GM21825 (cell line): ENCODE measurements around the gene EHMT1.
A peak's percentile ranks its signal among the peaks of the same experiment; 100 is the strongest.
"Not testable (repeated sequence)": the region's sequence is repeated elsewhere in the genome, so short reads cannot be mapped to it uniquely, and the experiment has no call there.

ENCODE experiments used
- ATAC-seq: cut with Tn5 transposase; IDR thresholded peaks from one replicate; pipeline ENCODE4 v1.9.1; 2021; ENCODE audit warnings: mild to moderate bottlenecking, moderate library complexity; ENCODE audit not compliant: unreplicated experiment

The EHMT1 gene

DNA sequence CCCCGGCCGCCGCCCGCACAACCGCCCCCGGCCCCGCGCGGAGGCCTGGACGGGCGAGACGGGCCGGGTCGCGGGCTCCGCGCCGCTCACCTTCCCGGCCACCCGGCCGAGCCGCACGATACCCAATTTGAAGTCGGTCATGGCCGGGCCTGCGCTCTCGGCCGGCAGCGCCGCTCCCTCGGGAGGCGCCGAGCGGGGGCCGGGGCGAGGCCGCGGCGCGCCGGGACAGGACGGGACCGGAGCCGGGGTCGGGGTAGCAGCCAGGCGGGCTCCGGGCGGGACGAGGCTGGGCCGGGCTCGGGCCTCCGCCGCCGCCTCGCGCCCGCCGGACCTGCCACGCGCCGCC lies 28.7 kb upstream of the EHMT1 start:
- ATAC-seq = no peak

- ATAC-seq = peak; percentile 78
Observed at GRCh38 chr9:137590469-137591383, 28.1 kb upstream of the EHMT1 start, which contains the start of gene ZMYND19. TSS of gene ZMYND19 (minus strand) at chr9:137590512. CDS start at chr9:137590263, 249 bp downstream.

DNA sequence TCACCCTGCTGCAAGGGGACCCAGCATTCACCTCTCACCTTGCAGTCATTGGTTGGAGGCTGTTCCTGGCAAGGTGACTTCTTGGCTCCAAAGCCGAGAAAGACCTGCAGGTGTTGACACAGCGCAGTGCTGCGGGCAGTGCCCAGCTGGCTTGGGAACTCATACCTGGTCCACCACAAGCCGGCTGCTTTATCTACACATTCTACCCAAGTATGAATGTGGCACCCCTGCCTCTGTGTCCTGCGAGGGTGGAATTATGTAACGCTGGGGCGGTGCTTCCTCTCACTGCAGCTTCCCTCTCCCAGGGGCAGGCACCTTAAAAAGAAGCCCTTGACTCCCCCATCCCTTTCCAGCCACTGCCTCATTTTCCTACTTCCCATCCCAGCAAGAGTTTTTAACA lies 26.0 kb upstream of the EHMT1 start:
- no peak for ATAC-seq

DNA sequence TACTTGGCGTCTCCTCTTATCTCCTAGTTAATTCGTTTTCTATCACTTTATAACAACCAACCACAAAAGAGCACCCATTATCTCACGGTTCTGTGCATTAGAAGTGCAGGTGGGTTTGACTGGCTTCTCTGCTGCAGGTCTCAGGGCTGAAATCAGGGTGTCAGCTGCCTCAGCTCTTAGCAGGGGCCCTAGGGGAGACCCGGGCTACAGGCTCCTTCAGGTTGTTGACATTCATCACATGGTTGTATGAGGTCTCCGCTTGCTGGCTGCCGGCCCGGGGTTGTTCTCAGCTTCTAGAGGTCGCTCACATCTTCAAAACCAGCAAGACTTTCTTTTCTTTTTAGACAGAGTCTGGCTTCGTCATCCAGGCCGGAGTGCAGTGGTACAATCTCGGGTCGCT lies 25.6 kb upstream of the EHMT1 start:
- no peak for ATAC-seq

DNA sequence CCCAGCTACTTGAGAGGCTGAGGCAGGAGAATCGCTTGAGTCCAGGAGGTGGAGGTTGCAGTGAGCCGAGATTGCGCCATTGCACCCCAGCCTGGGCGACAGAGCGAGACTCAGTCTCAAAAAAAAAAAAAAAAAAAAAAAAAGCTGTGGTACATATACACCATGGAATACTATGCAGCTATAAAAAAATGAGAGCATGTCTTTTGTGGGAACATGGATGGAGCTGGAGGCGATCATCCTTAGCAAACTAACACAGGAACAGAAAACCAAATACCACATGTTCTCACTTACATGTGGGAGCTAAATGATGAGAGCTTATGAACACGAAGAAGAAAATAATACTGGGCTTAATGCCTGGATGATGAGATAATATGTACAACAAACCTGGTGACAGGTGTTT lies 22.2 kb upstream of the EHMT1 start:
- not testable (repeated sequence) for ATAC-seq

DNA sequence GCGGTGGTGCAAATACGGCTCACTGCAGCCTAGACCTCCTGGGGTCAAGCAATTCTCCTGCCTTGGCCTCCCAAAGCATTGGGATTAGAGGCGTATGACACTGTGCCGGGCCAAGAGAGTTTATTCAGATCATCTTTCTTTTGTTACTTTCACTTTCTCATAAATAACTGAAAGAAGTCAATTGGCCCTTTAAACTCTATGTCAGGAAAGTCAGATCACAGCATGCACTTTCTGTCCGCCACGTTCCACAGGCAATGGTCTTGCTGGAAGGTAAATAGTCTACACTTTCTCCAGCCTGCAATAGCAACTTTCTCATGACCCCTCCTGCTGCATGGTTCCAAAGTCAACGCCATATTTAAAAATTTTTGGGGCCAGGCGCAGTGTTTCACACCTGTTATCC lies 19.9 kb upstream of the EHMT1 start:
- ATAC-seq = no peak

- ATAC-seq = no peak
Observed at GRCh38 chr9:137602661-137603060, 16.1 kb upstream of the EHMT1 start.

DNA sequence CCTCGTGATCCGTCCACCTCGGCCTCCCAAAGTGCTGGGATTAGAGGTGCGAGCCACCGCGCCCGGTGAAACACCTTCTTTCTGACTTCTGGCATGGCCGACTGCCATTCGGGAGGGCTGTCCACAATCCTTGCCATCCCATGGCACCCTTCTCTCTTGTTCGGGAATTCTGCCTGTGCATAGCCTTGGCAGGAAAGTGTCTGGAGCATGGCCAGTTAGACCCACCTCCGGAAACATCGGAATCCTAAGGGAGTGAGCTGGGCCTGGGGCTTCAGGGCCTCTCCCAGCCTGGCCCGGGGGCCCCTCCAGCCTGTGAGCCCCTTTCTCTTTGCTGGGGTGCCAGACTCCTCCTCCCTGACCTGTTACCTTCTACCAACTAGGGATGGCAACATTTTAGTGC lies 14.9 kb upstream of the EHMT1 start:
- ATAC-seq = no peak

GRCh38 chr9:137604345-137605086 lies 14.3 kb upstream of the EHMT1 start:
- no peak for ATAC-seq

GRCh38 chr9:137605121-137606004 lies 13.4 kb upstream of the EHMT1 start, which contains the start of gene ARRDC1:
TSS of gene ARRDC1 (plus strand) at chr9:137605686. CDS start at chr9:137605718, 32 bp downstream.
- peak; percentile 76 for ATAC-seq

- peak; percentile 16 for ATAC-seq
Observed at GRCh38 chr9:137606005-137606621, 12.7 kb upstream of the EHMT1 start.

- ATAC-seq = no peak
Observed at GRCh38 chr9:137606734-137607138, 12.1 kb upstream of the EHMT1 start.

- ATAC-seq = no peak
Observed at GRCh38 chr9:137607141-137607857, 11.5 kb upstream of the EHMT1 start.

- no peak for ATAC-seq
Observed at GRCh38 chr9:137610944-137611343, 7.9 kb upstream of the EHMT1 start.

DNA sequence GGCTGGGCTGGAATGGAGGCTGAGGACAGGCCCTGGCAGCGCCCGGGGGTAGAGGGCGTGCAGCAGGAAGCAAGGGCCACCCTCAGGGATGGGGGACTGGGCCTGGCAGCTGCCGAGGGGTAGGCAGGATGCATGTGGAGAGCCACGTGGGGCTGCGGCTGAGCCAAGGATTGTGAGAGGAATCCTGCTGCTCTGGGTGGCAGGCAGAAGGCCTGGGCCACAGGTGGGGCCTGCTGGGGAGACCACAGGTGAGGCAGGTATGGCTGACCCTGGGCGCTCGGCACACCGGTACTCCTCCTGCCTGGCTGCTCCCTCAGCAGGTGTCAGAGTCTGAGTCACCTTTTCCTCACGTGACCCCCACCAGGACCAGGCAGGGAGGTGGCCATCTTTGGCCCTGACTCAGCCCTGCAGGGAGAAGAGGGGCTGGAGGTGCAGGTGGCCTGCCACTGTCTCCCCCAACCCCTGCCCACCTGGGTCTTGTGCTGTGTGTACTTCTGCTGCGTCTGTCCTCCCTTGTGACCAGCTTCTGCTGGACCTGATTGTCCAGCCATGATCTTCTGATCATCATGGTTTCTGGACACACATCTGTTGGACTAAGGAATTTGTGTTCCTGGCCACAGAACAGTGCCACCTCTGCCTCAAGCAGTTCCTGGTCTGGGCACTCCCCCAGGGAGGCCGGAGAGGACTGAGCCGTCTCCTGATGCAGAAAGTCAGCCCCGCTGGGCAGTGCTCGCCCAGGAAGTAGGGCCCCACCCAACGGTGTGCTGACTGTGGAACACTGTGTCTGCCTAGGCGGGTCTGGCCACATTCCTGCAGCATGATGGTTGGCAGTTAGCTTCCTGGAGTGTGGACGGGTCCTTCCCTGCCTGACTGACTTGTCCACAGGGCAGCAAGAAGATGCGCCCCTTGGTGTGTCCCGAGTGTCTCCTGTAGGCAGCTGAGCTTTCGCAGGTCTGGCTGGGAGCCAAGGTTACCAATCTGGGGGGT lies 6.9 kb upstream of the EHMT1 start:
- ATAC-seq = no peak

- ATAC-seq = no peak
Observed at GRCh38 chr9:137612741-137613142, 6.1 kb upstream of the EHMT1 start.

DNA sequence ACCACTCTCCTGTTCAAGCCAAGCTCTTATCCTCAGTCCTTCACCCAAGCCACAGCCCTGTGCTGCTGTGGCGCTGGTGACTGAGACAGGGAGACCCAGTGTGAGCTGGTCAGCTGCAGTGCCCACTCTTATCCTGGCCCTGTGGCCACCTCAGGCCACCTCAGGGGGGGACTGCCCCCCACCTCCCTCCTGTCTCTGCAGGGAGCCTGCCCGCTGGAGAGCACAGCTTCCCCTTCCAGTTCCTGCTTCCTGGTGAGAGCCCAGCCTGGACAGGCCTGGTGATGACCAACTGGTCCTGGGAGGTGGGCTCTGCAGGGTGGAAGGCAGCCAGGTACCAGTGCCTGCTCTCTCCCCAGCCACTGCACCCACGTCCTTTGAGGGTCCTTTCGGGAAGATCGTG lies 5.5 kb upstream of the EHMT1 start:
- no peak for ATAC-seq

- ATAC-seq = no peak
Observed at GRCh38 chr9:137613738-137614523, 4.9 kb upstream of the EHMT1 start.
